ENCODE results near the gene CIAO3. TPM values are rescaled to one million over a fixed set of nuclear protein-coding genes. Genes with fewer than 3 reads are reported as not detected.

The CIAO3 gene
- total RNA-seq, 1 experiment from 2014 or later, result 31.1 TPM

DNA sequence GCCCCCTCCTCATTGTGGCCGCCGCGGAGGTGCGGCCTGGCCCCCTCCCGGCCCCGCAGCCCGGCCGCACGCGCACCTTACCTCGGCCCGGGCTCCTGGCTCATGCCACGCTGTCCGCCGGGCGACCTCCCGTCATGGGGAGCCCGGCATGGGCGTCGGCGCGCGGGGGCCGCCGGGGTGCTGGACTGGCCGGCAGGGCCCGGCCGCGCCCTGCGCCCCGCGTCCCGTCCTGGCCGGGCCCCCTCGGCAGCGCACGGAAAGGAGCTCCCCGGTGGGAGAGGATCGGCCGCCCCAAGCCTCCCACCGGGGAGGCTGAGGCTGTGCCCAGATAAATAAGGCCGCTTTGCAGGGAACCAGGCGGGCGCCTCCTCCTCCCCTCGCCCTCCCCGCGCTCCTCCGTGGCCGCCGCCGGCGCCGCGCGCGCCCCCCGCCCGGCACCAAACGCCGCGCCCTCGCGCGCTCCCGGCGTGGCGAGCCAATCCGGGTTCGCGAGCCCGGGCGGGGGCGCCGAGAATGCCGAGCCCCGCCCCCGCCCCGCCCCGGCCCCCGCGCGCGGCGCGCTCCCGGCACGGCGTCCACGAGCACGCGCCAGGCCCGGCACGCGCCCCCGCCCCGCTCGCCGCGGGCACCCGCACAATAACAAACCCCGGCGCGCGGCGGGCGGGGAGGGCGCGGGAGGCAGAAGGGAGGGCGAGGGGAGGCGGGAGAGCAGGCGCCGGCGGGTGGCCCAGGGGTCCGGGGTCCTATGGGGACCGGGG, 35.2 kb downstream of the CIAO3 start, which contains the start of gene FBXL16:
FBXL16 (minus strand) TSS at position 371 of the 758 bp plus-strand sequence. CDS start 8,396 bp downstream, outside the sequence.
- Mint-ChIP-seq H3K27ac (ENCODE audit: low read depth, unreplicated experiment) (peak within 1 kb of the TSS; percentile 67), H3K4me1 (ENCODE audit: insufficient read depth, unreplicated experiment) (peaks cover 17% of the 10 kb centered on the region), H3K27me3 (ENCODE audit: insufficient read depth, unreplicated experiment) (no peaks in the 10 kb centered on the region), H3K36me3 (ENCODE audit: insufficient read depth, unreplicated experiment) (peaks cover 15% of the 10 kb centered on the region), H3K9me3 (ENCODE audit: unreplicated experiment) (no peaks in the 10 kb centered on the region), H3K4me3 (ENCODE audit: unreplicated experiment) (peak within 1 kb of the TSS; percentile 83)
- intact Hi-C loops (cut with micrococcal nuclease), result no loop called here
- ChIA-PET CTCF (interaction anchor here (0.5 to 1.5 kb wide), 2 partner anchors 102 to 351 kb away, joined by 3 to 4 read pairs; no protein-coding TSS in a partner anchor), POLR2A (interaction anchor here (0.9 to 3.2 kb wide), 10 partner anchors 10 to 32 kb away, joined by 3 to 24 read pairs (median 14); partner anchors contain the start of genes ANTKMT, HAGHL, METRN and STUB1)
- TF ChIP-seq CTCF (IDR thresholded peaks at IDR 0.05; ENCODE audit: unreplicated experiment), result no peak
- no TSS peak for BruUV-seq (replicated peaks)
- peak; percentile 63 for DNase-seq (ENCODE audit: unreplicated experiment)

- H3K36me3 Mint-ChIP-seq (ENCODE audit: insufficient read depth, unreplicated experiment), result peaks cover 15% of the 10 kb centered on the region
- peaks cover 12% of the 10 kb centered on the region for H3K4me1 Mint-ChIP-seq (ENCODE audit: insufficient read depth, unreplicated experiment)
- H3K9me3 Mint-ChIP-seq (ENCODE audit: unreplicated experiment), result no peaks in the 10 kb centered on the region
- BruUV-seq (replicated peaks), result no TSS peak
- no peak overlapping the region for H3K27ac Mint-ChIP-seq (ENCODE audit: low read depth, unreplicated experiment)
- intact Hi-C loops (cut with micrococcal nuclease), result no loop called here
- no peak for DNase-seq (ENCODE audit: unreplicated experiment)
- POLR2A ChIA-PET, result interaction anchor here (0.9 to 3.2 kb wide), 11 partner anchors 8 to 62 kb away, joined by 3 to 24 read pairs (median 4); partner anchors contain the start of genes ANTKMT, CIAO3, METRN and WDR24
- H3K27me3 Mint-ChIP-seq (ENCODE audit: insufficient read depth, unreplicated experiment), result no peaks in the 10 kb centered on the region
- H3K4me3 Mint-ChIP-seq (ENCODE audit: unreplicated experiment), result peak overlapping the region; percentile 83
- no peak for TF ChIP-seq CTCF (IDR thresholded peaks at IDR 0.05; ENCODE audit: unreplicated experiment)
- CTCF ChIA-PET, result interaction anchor here (0.5 to 1.5 kb wide), 5 partner anchors 10 to 352 kb away, joined by 3 to 6 read pairs (median 4); partner anchors contain the start of gene METRN
These were observed 36.0 kb downstream of the CIAO3 start for GRCh38 chr16:704552-705380.

DNA sequence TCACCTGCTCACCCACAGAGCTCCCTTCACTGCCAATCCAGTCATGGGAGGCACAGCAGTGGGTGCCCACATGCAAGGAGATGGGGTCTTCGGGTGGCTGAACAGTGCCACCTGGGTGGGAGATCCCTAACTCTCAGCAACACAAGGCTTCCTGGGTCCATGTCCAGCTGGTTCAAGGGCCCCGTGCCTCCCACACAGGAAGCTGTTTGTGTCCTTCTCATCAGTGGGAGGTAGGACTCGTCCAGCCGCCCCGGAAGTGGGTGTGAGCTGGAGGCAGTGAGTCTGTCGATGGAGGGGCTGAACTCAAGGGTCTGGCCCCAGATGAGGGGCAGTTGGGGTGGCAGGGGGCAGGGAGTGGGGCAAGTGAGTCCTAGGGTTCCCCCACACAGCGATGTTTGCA, 36.8 kb downstream of the CIAO3 start:
- TF ChIP-seq CTCF (IDR thresholded peaks at IDR 0.05; ENCODE audit: unreplicated experiment), result no peak
- Mint-ChIP-seq H3K4me1 (ENCODE audit: insufficient read depth, unreplicated experiment) (peaks cover 12% of the 10 kb centered on the region), H3K9me3 (ENCODE audit: unreplicated experiment) (no peaks in the 10 kb centered on the region), H3K27ac (ENCODE audit: low read depth, unreplicated experiment) (no peak overlapping the region), H3K4me3 (ENCODE audit: unreplicated experiment) (peak overlapping the region; percentile 83), H3K27me3 (ENCODE audit: insufficient read depth, unreplicated experiment) (no peaks in the 10 kb centered on the region), H3K36me3 (ENCODE audit: insufficient read depth, unreplicated experiment) (peaks cover 20% of the 10 kb centered on the region)
- CTCF ChIA-PET, result interaction anchor here (0.5 to 1.5 kb wide), 10 partner anchors 8 to 1080 kb away, joined by 3 to 6 read pairs (median 3); partner anchors contain the start of genes ANTKMT, METRN and RHOT2
- no peak for DNase-seq (ENCODE audit: unreplicated experiment)
- intact Hi-C loops (cut with micrococcal nuclease), result no loop called here
- POLR2A ChIA-PET, result interaction anchor here (0.5 to 3.2 kb wide), 11 partner anchors 9 to 1292 kb away, joined by 3 to 24 read pairs (median 4); partner anchors contain the start of genes ANTKMT, CIAO3, JMJD8 and METRN
- BruUV-seq (replicated peaks), result no TSS peak

Measured in MCF 10A (cell line).